HG03439 (cell line): ENCODE results near the gene DIPK1B.

Experiments used
- ATAC-seq: cut with Tn5 transposase; IDR thresholded peaks from one replicate; pipeline ENCODE4 v1.9.1; 2021; ENCODE audit warnings: mild to moderate bottlenecking, moderate library complexity; ENCODE audit not compliant: unreplicated experiment

Gene DIPK1B

DNA sequence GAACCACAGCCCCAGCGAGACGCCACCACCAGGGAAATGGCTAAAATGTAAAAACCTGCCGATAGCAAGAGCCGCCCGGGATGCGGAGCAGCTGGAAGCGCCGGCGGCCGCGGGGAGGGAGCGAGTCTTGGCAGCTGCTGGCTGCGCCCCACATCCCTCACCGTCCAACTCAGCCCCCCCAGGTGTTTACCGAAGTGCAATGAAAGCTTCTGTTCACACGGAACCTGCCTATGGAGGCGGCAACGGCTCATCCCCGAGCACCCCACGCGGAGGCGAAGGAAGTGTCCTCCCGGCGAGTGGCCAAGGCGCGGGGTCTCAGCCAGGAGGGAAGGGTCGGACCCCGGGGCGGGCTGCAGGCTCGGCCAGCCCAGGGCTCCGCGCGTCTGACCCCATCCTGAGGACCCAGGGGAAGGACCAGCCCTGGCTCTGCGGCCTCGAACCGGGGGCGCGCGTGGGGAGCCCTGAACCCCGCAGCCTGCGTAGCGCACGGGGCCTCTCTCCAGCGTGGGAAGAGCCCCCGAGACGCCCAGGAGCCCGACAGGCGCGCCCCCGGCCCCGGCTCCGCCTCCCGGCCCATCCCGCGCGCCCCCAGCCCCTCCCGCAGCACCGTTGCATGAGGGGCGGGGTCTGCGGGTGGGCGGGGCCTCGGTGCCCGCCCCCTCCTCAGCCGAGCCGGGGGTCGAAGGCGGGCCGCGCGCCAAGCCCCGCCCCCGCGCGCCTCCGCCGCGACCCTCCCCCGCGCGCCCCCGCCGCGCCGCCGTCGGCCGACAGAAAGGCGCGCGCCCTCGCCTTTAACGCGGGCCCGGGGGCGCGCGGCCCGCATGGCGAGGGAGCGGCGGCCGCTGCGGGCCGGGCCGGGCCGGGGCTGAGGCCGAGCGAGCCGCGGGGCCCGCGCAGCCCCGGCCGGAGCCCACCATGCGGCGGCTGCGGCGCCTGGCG lies at the start of gene DIPK1B:
DIPK1B (plus strand) TSS at position 822 of the 939 bp plus-strand sequence; CDS start at position 916, 94 bp downstream.
- no peak for ATAC-seq

DNA sequence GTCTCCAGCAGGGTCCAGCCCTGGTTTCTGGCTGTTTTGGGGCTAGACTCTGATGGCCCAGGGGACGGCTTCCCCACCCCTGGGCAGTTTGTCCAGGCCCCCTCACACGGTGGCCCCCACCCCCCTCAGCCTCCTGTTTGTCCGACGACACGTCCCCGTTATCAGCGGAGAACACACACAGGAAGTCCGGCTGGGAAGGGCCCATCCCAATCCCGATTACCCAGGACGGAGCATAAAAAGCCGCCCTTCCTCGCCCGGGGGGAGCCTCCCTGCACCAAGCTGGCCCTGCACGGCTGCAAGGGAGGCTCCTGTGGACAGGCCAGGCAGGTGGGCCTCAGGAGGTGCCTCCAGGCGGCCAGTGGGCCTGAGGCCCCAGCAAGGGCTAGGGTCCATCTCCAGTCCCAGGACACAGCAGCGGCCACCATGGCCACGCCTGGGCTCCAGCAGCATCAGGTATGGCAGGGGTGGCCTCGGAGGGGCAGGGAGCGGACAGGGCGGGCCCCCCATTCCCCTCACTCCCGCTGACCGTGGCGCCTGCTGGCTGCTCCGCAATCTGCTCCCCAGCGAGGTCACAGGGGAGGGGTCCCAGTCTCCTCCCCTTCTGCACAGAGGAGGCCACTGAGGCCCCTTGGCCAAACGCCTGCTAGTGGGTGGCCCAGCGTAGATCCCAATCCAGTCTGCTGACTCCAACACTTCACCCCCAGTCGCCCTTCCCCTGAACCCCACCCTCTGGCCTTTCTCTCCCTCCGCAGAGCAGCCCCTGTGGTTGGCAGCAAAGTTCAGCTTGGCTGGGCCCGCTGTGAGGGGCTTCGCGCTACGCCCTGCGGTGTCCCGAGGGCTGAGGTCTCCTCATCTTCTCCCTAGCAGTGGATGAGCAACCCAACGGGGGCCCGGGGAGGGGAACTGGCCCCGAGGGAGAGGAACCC lies 49.5 kb upstream of the DIPK1B start, which contains the start of gene EGFL7:
EGFL7 (plus strand) TSS at position 261 of the 926 bp plus-strand sequence. CDS start 5,367 bp downstream, outside the sequence.
- ATAC-seq, result no peak

DNA sequence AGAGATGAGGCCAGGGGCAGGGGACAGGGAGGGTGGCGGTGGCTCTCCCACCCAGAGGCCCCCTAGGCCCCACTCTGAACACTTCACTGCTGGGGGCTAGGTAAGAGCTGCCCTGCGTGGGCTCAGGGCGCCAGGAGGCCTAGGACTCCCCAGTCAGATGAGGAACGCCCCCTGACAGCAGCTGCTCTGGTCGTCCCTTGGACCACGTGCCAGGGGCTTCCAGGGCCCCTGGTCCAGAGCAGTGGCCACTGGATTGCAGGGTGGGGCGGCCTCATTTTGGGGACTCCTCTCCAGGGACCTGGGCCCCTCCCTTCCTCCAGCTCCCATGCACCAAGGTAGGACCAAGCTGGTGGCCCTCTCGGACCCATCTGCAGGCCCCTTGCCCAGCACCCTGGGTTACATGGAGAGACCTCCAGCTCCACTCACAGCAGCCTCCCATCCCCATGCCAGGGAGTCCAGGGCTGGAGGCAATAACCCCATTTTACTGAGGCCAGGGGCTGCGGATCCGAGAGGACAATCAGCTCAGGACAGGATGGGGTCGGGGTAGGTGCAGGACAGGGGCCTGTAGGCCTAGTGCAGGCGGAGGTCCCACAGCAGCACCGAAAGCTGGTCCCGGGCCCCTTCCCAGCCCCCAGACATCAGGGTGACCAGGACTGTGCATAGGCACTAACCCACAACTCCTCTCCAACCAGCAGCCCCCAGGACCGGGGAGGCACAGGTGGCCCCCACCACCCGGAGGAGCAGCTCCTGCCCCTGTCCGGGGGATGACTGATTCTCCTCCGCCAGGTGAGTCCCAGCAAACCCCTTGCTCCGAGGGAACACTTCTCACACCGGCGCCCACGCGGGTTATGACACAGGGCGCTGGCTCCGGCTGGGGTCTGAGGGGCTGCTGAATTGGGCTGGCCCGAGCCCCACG lies 48.1 kb upstream of the DIPK1B start:
- ATAC-seq, result no peak

DNA sequence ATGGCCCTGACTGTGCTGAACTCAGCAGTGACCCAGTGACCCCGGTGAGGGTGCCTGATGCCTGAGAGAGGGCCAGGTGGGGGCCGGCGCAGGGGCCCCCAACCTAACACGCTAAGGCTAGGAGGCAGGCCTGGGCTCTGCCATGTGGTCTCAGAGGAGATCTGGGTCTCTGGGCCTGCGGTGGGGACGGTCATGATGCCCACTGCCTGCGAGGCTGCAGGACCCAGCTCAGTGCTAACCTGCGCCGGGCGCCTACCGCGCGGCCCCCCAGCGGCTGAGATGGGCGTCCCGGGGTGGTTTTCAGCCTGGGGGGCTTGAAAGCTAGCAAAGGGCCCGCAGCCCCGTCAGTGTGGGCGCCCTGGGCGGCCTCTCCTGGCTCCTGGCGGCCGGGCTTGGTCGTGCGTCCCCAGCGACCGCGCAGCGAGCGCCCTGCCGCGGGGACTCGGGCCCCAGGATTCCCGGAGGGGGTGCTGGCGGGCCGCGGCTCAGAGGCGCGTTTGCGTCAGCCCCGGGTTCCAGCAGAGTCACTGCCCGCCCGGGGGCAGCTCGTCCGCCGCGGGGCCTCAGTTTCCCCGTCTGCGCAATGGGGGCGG lies 47.2 kb upstream of the DIPK1B start:
- no peak for ATAC-seq

DNA sequence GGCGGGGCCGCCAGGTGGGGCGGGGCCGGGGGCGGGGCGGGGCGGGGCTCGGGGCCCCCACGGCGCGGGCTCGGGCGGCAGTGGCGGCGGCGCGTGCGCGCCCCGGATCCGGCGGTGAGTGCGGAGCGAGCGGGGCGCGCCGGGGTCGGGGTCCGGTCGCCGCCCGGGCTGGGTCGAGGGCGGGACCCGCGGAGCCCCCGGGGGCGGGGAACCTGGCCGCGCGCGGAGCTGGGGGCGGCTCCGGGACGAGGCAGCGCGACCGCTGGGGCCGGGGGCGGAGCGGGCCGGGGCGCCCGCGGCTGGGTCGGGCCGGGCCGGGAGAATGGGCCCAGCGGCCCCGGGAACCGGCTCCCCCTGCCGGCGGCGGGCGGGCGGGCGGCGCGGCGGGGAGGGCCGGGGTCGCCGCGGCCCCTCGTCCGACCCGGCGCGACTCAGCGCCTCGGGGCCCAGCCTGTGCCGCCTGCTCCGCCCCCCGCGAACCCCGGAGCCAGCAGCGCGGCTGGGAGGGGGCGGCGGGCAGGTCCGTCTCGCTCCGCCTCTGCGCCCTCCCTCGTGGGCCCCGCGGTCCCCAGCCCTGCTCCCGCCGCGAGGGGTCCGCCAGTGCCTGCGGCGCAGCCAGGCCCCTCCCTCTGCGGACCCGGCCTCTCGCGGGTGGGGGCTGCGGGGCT lies 46.5 kb upstream of the DIPK1B start:
- no peak for ATAC-seq

DNA sequence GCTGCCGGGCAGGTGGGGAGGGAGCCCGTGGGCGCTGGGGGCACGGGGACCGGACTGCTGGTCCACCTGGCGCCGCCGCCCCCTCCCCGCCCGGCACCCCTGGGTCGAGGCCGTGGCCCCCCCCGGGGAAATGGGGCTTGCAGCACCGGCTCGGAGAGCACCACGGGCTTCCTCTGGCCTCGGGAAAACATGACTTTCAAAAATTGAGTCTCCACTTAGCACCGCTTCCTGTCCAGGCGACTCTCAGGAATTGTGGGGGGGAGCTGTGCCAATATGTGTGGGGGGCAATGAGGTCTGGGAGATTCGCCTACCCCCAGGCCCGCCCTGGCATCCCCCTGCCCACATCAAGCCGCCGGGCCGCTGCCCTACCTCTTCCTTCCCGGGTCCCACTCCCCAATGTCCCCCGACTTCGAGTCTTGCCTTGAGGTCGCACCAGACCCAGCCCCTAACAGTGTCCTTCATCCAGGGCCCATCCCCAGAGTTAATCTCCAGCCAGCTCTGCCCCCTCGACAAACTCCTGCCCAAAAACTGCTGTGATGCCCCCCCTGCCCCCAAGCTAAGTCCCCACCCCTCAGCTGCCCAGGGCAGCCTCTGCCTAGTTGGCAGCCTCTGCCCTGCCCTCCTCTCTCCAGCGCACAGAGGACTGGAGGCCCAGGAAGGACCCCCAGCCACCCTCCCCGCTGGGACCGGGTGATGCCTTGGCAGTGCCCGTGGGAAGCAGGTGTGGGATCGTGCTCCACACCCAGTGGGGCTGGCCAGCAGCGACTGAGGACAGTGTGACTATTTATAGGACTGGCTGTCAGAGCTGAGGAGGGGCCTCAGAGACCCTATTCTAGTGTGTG lies 45.8 kb upstream of the DIPK1B start:
- ATAC-seq, result no peak

DNA sequence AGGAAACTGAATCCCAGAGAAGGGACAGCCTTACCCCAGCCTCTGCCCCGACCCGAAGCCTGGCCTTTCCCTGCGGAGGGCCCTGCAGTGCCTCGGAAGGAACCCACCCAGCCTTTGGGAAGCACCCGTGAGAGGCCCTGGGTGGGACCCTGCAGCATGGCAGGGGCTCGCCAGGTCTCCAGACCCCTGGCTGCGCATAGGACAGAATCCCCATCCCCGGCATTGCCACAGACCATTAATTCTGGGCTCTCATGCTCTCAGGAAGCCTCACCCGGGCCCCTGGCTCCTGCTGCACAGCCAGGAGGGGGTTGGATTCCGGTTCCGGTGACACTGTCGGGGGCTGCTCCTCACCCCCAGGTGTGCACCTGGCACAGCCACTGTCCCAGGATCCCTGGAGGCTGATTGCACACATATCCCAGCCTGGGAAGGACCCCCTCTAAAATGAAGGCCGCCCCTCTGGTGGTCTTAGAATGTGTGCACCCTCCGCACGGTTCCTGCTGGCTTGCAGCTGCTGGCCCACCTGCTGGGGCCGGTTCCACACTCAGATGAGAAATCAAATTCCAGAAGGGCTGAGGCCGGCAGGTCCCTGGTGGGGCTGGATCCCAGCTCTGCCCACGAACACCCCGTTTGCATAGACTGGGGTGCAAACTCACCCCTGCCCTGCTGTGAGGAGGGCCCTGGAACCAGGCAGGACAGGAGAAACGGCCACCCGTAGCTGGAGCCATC lies 45.0 kb upstream of the DIPK1B start:
- no peak for ATAC-seq

DNA sequence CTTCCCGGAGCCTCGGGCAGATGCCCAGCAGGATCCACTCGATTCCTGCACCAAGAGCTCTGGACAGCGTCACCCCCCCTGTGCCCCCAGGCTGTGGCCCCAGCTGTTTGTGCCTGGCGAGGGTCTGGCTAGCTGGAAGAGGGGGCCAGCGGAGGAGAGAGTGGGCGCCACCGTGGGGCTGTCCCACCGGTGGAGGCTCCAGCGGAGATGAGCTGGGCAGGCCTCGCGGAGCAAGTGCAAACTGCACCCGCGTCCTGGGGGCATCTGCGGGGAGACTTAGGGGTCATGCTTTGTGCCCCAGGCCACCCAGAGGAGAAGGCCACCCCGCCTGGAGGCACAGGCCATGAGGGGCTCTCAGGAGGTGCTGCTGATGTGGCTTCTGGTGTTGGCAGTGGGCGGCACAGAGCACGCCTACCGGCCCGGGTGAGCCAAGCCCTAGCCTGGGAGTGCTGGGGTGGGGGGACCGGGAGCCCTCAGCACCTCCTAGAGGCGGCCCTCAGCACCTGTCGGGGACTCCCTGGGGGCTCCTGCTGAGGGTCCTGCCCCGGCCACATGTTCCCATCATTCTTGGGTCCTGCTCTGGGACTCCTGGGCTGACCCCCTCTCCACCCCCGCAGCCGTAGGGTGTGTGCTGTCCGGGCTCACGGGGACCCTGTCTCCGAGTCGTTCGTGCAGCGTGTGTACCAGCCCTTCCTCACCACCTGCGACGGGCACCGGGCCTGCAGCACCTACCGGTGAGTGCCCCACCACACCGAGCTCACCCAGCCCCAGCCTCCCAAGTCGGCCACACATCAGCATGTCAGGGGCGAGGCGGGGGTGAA lies 44.2 kb upstream of the DIPK1B start:
- no peak for ATAC-seq

DNA sequence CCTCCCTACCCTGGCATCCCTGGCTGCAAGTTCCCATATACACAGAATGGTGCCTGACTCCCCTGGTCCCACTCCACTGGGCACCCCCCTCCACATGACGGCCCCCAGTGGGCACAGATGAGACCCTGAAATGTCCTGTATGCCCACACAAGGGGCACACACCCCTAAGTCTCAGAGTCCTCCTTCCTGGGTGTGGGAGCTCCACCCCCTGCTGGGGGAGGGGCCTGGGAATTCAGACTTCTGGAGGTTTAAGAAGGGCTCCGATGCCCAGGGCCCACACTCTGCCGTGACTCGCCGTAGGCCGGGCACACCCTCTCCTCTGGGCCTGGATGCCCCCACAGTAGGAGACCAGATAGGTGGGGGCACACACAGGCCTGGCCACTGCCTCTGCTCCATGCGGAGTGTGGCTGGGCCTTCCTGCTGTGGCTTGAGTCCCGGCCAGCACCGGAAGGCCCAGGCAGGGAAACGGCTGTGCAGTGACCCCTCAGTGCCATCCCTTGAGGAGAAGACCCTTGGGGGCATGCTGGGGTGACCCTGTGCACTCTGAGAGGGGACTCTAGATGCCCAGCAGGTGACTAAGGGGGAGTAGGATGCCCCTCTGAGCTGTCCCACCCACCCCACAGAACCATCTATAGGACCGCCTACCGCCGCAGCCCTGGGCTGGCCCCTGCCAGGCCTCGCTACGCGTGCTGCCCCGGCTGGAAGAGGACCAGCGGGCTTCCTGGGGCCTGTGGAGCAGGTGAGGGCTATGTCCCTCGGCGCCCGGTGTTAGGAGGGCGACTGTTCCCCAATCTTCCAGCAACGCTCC lies 43.2 kb upstream of the DIPK1B start:
- ATAC-seq, result no peak

DNA sequence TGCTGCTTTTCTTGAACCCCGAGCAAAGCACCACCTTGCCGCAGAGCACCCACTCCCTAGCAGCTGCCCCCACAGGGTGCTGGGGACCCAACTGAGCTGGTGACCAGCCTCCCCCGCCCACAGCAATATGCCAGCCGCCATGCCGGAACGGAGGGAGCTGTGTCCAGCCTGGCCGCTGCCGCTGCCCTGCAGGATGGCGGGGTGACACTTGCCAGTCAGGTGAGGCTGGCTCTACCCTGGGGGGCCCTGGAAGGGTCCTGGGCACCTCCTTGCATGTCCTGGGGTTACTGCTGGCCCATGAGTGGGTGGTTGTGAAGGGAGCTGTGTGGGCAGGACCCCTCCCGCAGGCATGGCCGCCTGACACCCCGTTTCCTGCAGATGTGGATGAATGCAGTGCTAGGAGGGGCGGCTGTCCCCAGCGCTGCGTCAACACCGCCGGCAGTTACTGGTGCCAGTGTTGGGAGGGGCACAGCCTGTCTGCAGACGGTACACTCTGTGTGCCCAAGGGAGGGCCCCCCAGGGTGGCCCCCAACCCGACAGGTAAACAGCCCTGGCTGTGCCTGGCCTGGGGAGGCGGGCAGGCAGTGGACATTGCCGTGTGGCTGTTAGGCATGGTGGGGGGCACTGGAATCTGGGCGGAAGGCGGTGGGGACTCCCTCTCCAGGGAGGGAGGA lies 42.4 kb upstream of the DIPK1B start:
- no peak for ATAC-seq

DNA sequence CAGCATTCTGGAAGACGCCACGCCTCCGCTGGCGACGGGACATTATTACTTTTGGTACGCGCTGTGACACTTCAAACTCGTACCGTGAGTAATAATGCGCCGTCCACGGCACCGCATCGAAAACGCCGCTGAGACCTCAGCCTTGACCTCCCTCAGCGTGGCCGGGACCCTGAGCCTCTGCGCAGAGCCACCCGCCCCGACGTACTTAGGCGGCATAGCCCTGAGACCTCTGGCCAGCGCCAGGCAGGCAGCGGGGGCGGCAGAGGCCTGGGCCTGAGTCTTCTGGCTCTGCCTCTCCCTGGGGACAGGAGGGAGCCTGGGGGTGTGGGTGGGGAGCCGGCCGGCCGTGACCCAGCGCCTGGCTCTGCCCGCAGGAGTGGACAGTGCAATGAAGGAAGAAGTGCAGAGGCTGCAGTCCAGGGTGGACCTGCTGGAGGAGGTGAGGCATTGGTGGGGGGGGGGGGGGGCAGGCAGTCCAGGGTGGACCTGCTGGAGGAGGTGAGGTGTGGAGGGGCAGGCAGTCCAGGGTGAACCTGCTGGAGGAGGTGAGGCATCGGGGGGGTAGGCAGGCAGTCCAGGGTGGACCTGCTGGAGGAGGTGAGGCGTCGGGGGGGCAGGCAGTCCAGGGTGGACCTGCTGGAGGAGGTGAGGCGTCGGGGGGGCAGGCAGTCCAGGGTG lies 41.7 kb upstream of the DIPK1B start:
- ATAC-seq, result no peak

DNA sequence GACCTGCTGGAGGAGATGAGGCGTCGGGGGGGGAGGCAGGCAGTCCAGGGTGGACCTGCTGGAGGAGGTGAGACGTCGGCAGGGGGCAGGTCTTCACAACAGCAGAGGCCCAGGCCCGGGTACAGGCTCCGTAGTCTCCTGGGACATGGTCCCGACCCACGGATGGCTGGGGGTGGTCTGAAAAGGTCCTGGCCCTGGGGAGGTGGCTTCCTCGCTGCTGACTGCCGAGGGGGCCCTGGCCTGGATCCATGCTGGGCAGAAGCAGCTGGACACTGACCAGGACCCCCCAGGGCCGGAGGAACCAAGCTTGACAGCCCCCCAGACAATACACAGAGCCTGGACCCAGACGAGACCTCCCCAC lies 41.1 kb upstream of the DIPK1B start:
- no peak for ATAC-seq

DNA sequence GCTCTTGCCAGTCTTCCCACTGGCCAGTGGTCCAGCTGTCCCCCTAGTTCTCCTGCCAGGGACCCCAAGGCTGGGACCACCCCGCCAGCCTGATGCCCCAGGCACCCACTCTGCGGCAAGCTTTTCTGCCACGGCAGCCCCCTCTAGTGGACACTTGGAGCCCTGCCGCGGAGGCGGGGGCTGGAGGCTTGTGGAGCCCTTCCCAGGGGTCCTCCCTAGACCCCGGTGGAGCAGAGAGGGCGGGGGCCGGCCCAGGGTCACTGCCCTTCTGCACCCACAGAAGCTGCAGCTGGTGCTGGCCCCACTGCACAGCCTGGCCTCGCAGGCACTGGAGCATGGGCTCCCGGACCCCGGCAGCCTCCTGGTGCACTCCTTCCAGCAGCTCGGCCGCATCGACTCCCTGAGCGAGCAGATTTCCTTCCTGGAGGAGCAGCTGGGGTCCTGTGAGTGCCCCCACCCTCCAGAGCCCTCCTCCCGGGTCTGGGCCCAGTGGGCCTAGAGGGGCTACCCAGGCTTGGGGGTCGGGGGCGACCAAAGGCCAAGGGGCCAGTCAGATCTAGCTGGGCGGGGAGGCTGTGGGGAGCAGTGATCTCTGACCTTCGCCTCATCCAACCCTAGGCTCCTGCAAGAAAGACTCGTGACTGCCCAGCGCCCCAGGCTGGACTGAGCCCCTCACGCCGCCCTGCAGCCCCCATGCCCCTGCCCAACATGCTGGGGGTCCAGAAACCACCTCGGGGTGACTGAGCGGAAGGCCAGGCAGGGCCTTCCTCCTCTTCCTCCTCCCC lies 40.5 kb upstream of the DIPK1B start:
- ATAC-seq, result no peak

DNA sequence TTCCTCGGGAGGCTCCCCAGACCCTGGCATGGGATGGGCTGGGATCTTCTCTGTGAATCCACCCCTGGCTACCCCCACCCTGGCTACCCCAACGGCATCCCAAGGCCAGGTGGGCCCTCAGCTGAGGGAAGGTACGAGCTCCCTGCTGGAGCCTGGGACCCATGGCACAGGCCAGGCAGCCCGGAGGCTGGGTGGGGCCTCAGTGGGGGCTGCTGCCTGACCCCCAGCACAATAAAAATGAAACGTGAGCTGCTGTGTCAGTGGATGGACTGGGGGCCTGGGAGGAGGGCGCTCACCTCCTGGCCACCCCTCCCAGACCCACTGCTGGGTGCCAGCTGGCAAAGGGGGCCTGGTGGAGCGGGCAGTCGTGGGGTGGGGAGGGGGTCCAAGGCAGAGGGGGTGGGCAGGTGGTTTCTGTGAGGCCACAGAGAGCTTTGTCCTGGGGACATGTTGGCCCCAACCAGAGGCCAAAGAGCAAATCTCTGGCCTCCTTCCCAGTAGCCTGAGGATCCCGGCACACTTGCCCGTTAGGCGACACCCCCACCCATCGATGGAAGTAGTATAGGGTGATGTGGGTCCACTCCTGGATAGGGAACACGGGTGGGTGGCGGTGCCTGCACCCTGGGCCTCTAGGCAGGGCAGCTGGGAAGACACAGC lies 39.8 kb upstream of the DIPK1B start:
- no peak for ATAC-seq
